Liver (tissue), 9 donors: ENCODE results near the gene PAX5. TPM values are rescaled to one million over a fixed set of nuclear protein-coding genes. Genes with fewer than 3 reads are reported as not detected.

Experiments used
- DNase-seq: peaks from one replicate; pipeline ENCODE4 v3.0.0-alpha.2; 2017; ENCODE audit warnings: low spot score
- H3K27ac ChIP-seq, 2 donors: one replicate each; pipeline ENCODE4 v1.7.0; 2013; ENCODE audit warnings: inconsistent platforms in 2 of 2, low read length in 2 of 2, control low read depth in 1 of 2, low read depth in 1 of 2, mild to moderate bottlenecking in 1 of 2
- H3K27me3 ChIP-seq, 4 donors: one replicate each; pipeline versions ENCODE4 v1.6.1 to v1.7.0; 2013; ENCODE audit warnings: low read length in 3 of 4, inconsistent platforms in 1 of 4, mild to moderate bottlenecking in 1 of 4, moderate library complexity in 1 of 4; ENCODE audit not compliant: control insufficient read depth in 4 of 4, insufficient read depth in 4 of 4
- H3K36me3 ChIP-seq, 4 donors: one replicate each; pipeline versions ENCODE4 v1.6.1 to v1.7.0; 2013; ENCODE audit warnings: low read length in 3 of 4, mild to moderate bottlenecking in 3 of 4, low read depth in 1 of 4, moderate library complexity in 1 of 4; ENCODE audit not compliant: control insufficient read depth in 4 of 4, insufficient read depth in 3 of 4
- H3K4me1 ChIP-seq, 4 donors: one replicate each; pipeline versions ENCODE4 v1.6.1 to v1.7.0; 2013; ENCODE audit warnings: low read length in 3 of 4, mild to moderate bottlenecking in 3 of 4, moderate library complexity in 1 of 4; ENCODE audit not compliant: control insufficient read depth in 4 of 4, insufficient read depth in 4 of 4
- H3K4me3 ChIP-seq, 3 donors: one replicate each; pipeline versions ENCODE4 v1.6.1 to v1.7.0; 2013; ENCODE audit warnings: low read length in 3 of 3, control low read depth in 1 of 3, low read depth in 1 of 3, mild to moderate bottlenecking in 1 of 3
- H3K9ac ChIP-seq, 2 donors: one replicate each; pipeline ENCODE4 v1.7.0; 2013; ENCODE audit warnings: low read length in 2 of 2, mild to moderate bottlenecking in 2 of 2, moderate library complexity in 2 of 2, control low read depth in 1 of 2, low read depth in 1 of 2
- H3K9me3 ChIP-seq, 4 donors: one replicate each; pipeline versions ENCODE4 v1.6.1 to v1.7.0; 2013; ENCODE audit warnings: low read length in 3 of 4; ENCODE audit not compliant: control insufficient read depth in 4 of 4
- ATF3 ChIP-seq: IDR thresholded peaks from 2 replicates; pipeline ENCODE4 v1.6.1; 2016; ENCODE audit warnings: antibody characterized with exemption
- EGR1 ChIP-seq, 2 donors: IDR thresholded peaks; 2 replicates each; pipeline ENCODE4 v1.6.1; 2016 to 2018; ENCODE audit warnings: antibody characterized with exemption in 2 of 2, low read depth in 2 of 2
- FOXA1 ChIP-seq: IDR thresholded peaks from 2 replicates; pipeline ENCODE4 v1.6.1; 2016; ENCODE audit warnings: antibody characterized with exemption
- FOXA2 ChIP-seq: IDR thresholded peaks from 2 replicates; pipeline ENCODE4 v1.6.1; 2016; ENCODE audit warnings: antibody characterized with exemption
- GABPA ChIP-seq, 2 donors: IDR thresholded peaks in 1 of 2; conservative IDR thresholded peaks in 1 of 2; 2 replicates each; pipeline ENCODE4 v1.6.1; 2016; ENCODE audit warnings: antibody characterized with exemption in 2 of 2, mild to moderate bottlenecking in 1 of 2, moderate library complexity in 1 of 2
- HNF4A ChIP-seq, 2 donors: conservative IDR thresholded peaks; 2 replicates each; pipeline ENCODE4 v1.6.1; 2016; ENCODE audit warnings: antibody characterized with exemption in 2 of 2, mild to moderate bottlenecking in 2 of 2
- HNF4G ChIP-seq: IDR thresholded peaks from 2 replicates; pipeline ENCODE4 v1.6.1; 2016; ENCODE audit warnings: antibody characterized with exemption
- JUND ChIP-seq, 2 donors: IDR thresholded peaks; 2 replicates each; pipeline ENCODE4 v1.6.1; 2016; ENCODE audit warnings: antibody characterized with exemption in 2 of 2
- NR2F2 ChIP-seq: IDR thresholded peaks from 2 replicates; pipeline ENCODE4 v1.6.1; 2016; ENCODE audit warnings: antibody characterized with exemption
- RAD21 ChIP-seq, 2 donors: IDR thresholded peaks; 2 replicates each; pipeline ENCODE4 v1.6.1; 2016; ENCODE audit warnings: antibody characterized with exemption in 2 of 2, mild to moderate bottlenecking in 2 of 2
- RXRA ChIP-seq, 2 donors: IDR thresholded peaks; 2 replicates each; pipeline ENCODE4 v1.6.1; 2017 to 2018; ENCODE audit warnings: antibody characterized with exemption in 2 of 2, mild to moderate bottlenecking in 1 of 2
- SP1 ChIP-seq: IDR thresholded peaks from 2 replicates; pipeline ENCODE4 v1.6.1; 2018; ENCODE audit warnings: antibody characterized with exemption, mild to moderate bottlenecking
- TAF1 ChIP-seq: conservative IDR thresholded peaks from 2 replicates; pipeline ENCODE4 v1.6.1; 2016; ENCODE audit warnings: antibody characterized with exemption, mild to moderate bottlenecking
- YY1 ChIP-seq: IDR thresholded peaks from 2 replicates; pipeline ENCODE4 v1.6.1; 2016; ENCODE audit warnings: antibody characterized with exemption, mild to moderate bottlenecking
- WGBS: extraction: QIAGEN DNeasy Blood & Tissue Kit; methylation state at CpG from one replicate; pipeline ENCODE4 v1.1.7; 2013; 5-methylcytosine and 5-hydroxymethylcytosine counted together
- polyA plus RNA-seq, 2 donors: library from polyadenylated mRNA; stranded (reverse) in 1 of 2; unstranded in 1 of 2; fragments of 200-250 nt in 1 of 2; fragments of >200 nt in 1 of 2; fragmentation: Nextera tagmentation in 1 of 2; extraction: Ambion mirVana in 1 of 2; gene quantifications; one replicate each; pipeline versions ENCODE4 v1.2.1 to v1.2.3, GENCODE V29; 2013 to 2015
- total RNA-seq, 2 donors: library from RNA; depleted of rRNA; stranded (reverse); fragments of >200 nt; gene quantifications; one replicate each; pipeline ENCODE4 v1.2.3, GENCODE V29; 2014
- TF ChIP-seq, protein P1 (sequence below): IDR thresholded peaks from 2 replicates; pipeline ENCODE4 v1.6.1; 2016; ENCODE audit warnings: antibody characterized with exemption, mild to moderate bottlenecking
- TF ChIP-seq, protein P2 (sequence below): IDR thresholded peaks from 2 replicates; pipeline ENCODE4 v1.6.1; 2016; ENCODE audit warnings: antibody characterized with exemption
- TF ChIP-seq, protein P3 (sequence below): IDR thresholded peaks from 2 replicates; pipeline ENCODE4 v1.6.1; 2016; ENCODE audit warnings: antibody characterized with exemption
- TF ChIP-seq, protein P4 (sequence below): fragments of 150-350 bp; IDR thresholded peaks from 2 replicates; pipeline ENCODE4 v1.5.1; 2017; ENCODE audit warnings: improper control_type of control experiment, low read depth, low read length; ENCODE audit not compliant: missing input control
- donor health status: healthy.
- donor health status: healthy.
- donor health status: healthy.
- donor health status: healthy.
- donor health status: healthy.

PAX5 gene
- total and polyA plus RNA-seq, 4 donors: 0.05 to 2.7 (median 0.11) TPM

GRCh38 chr9:37060833-37061232 lies 26.8 kb upstream of the PAX5 start:
- Histone ChIP-seq H3K9ac (no peak overlapping the region), H3K4me3 (no peak overlapping the region), H3K4me1 (no peaks in the 10 kb centered on the region), H3K36me3 (no peaks in the 10 kb centered on the region), H3K9me3 (no peaks in the 10 kb centered on the region), H3K27me3 (peaks cover 0 to 6% (median 2%) of the 10 kb centered on the region in 4 donors), H3K27ac (no peak overlapping the region)
- 85% methylated on average over 4 of the region's 4 CpGs for WGBS
- no peak for DNase-seq
- no peak for TF ChIP-seq YY1
- TF ChIP-seq HNF4G: no peak
- TF ChIP-seq GABPA (IDR thresholded peaks at IDR 0.05 in 1 of 2, conservative IDR thresholded peaks at IDR 0.05 in 1 of 2): no peak
- no peak for TF ChIP-seq FOXA2
- TF ChIP-seq EGR1 (IDR thresholded peaks at IDR 0.05; ENCODE audit: low read depth in 2 of 2): no peak
- TF ChIP-seq, protein P1, sequence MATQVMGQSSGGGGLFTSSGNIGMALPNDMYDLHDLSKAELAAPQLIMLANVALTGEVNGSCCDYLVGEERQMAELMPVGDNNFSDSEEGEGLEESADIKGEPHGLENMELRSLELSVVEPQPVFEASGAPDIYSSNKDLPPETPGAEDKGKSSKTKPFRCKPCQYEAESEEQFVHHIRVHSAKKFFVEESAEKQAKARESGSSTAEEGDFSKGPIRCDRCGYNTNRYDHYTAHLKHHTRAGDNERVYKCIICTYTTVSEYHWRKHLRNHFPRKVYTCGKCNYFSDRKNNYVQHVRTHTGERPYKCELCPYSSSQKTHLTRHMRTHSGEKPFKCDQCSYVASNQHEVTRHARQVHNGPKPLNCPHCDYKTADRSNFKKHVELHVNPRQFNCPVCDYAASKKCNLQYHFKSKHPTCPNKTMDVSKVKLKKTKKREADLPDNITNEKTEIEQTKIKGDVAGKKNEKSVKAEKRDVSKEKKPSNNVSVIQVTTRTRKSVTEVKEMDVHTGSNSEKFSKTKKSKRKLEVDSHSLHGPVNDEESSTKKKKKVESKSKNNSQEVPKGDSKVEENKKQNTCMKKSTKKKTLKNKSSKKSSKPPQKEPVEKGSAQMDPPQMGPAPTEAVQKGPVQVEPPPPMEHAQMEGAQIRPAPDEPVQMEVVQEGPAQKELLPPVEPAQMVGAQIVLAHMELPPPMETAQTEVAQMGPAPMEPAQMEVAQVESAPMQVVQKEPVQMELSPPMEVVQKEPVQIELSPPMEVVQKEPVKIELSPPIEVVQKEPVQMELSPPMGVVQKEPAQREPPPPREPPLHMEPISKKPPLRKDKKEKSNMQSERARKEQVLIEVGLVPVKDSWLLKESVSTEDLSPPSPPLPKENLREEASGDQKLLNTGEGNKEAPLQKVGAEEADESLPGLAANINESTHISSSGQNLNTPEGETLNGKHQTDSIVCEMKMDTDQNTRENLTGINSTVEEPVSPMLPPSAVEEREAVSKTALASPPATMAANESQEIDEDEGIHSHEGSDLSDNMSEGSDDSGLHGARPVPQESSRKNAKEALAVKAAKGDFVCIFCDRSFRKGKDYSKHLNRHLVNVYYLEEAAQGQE: no peak
- no peak for TF ChIP-seq SP1
- no peak for TF ChIP-seq ATF3
- no peak for TF ChIP-seq JUND (IDR thresholded peaks at IDR 0.05)
- TF ChIP-seq, protein P2, sequence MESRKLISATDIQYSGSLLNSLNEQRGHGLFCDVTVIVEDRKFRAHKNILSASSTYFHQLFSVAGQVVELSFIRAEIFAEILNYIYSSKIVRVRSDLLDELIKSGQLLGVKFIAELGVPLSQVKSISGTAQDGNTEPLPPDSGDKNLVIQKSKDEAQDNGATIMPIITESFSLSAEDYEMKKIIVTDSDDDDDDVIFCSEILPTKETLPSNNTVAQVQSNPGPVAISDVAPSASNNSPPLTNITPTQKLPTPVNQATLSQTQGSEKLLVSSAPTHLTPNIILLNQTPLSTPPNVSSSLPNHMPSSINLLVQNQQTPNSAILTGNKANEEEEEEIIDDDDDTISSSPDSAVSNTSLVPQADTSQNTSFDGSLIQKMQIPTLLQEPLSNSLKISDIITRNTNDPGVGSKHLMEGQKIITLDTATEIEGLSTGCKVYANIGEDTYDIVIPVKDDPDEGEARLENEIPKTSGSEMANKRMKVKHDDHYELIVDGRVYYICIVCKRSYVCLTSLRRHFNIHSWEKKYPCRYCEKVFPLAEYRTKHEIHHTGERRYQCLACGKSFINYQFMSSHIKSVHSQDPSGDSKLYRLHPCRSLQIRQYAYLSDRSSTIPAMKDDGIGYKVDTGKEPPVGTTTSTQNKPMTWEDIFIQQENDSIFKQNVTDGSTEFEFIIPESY: no peak
- TF ChIP-seq HNF4A (conservative IDR thresholded peaks at IDR 0.05): no peak
- TF ChIP-seq RXRA (IDR thresholded peaks at IDR 0.05): no peak
- TF ChIP-seq, protein P3, sequence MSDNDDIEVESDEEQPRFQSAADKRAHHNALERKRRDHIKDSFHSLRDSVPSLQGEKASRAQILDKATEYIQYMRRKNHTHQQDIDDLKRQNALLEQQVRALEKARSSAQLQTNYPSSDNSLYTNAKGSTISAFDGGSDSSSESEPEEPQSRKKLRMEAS: no peak
- TF ChIP-seq NR2F2: no peak
- TF ChIP-seq RAD21 (IDR thresholded peaks at IDR 0.05): no peak
- TF ChIP-seq FOXA1: no peak
- no peak for TF ChIP-seq TAF1

- H3K27ac ChIP-seq: no peak overlapping the region
- peaks cover 0 to 8% (median 3%) of the 10 kb centered on the region in 4 donors for H3K27me3 ChIP-seq
- no peaks in the 10 kb centered on the region for H3K4me1 ChIP-seq
- no peak overlapping the region for H3K4me3 ChIP-seq
- WGBS: 94% methylated on average over 2 of the region's 2 CpGs
- no peak for DNase-seq
- H3K9ac ChIP-seq: no peak overlapping the region
- no peaks in the 10 kb centered on the region for H3K9me3 ChIP-seq
- H3K36me3 ChIP-seq: no peaks in the 10 kb centered on the region
- TF ChIP-seq GABPA (IDR thresholded peaks at IDR 0.05 in 1 of 2, conservative IDR thresholded peaks at IDR 0.05 in 1 of 2): no peak
- TF ChIP-seq, protein P4, sequence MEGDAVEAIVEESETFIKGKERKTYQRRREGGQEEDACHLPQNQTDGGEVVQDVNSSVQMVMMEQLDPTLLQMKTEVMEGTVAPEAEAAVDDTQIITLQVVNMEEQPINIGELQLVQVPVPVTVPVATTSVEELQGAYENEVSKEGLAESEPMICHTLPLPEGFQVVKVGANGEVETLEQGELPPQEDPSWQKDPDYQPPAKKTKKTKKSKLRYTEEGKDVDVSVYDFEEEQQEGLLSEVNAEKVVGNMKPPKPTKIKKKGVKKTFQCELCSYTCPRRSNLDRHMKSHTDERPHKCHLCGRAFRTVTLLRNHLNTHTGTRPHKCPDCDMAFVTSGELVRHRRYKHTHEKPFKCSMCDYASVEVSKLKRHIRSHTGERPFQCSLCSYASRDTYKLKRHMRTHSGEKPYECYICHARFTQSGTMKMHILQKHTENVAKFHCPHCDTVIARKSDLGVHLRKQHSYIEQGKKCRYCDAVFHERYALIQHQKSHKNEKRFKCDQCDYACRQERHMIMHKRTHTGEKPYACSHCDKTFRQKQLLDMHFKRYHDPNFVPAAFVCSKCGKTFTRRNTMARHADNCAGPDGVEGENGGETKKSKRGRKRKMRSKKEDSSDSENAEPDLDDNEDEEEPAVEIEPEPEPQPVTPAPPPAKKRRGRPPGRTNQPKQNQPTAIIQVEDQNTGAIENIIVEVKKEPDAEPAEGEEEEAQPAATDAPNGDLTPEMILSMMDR: no peak
- TF ChIP-seq JUND (IDR thresholded peaks at IDR 0.05): no peak
- TF ChIP-seq ATF3: no peak
- no peak for TF ChIP-seq RAD21 (IDR thresholded peaks at IDR 0.05)
- no peak for TF ChIP-seq FOXA1
- TF ChIP-seq FOXA2: no peak
- TF ChIP-seq TAF1: no peak
- TF ChIP-seq NR2F2: no peak
- TF ChIP-seq RXRA (IDR thresholded peaks at IDR 0.05): no peak
- TF ChIP-seq, protein P1: no peak
- TF ChIP-seq SP1: no peak
- no peak for TF ChIP-seq HNF4G
- TF ChIP-seq YY1: no peak
These were observed 22.2 kb upstream of the PAX5 start for GRCh38 chr9:37056046-37056920.
